ENCODE data around the gene DOCK4.

Gene DOCK4

DNA sequence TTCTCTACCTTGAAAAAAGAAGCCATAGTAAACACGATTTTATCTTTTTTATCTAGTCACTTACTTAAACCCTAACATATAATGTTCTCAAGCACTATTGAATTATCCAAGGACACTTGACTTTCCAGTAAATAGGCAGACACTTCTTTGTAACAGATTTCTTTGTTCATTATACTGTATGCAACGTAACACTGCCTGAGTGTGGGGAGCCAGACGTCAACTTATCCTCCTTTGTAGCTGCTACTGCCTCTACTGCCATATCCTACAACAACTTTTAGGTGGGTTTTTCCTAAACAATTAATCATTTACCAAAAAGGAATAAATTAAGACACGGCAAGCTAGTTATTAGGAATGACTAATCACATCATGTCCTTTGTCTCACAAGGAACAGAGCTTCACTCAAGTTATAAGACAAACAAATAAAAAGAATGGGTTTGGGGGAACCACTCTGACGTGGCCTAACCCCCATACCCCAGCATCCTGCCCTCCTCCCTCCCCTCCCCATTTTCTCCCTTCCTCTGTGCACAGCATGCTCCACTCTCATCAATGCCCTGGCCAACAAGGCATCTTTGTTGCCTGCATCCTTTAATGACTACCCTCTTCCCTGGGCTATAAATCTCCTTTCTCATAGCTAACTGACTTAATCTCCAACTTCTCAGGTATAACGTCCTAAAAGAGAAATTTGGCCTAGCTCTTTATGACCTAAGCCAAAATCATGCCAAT, 43.3 kb downstream of the DOCK4 start:
- H3K27ac Mint-ChIP-seq, result no peak overlapping the region
- no peaks in the 10 kb centered on the region for H3K9me3 Mint-ChIP-seq (ENCODE audit: low read depth)
- no peaks in the 10 kb centered on the region for H3K4me1 Mint-ChIP-seq (ENCODE audit: low read depth)
- no peaks in the 10 kb centered on the region for H3K27me3 Mint-ChIP-seq
- H3K4me3 Mint-ChIP-seq, result no peak overlapping the region
- H3K36me3 Mint-ChIP-seq, result no peaks in the 10 kb centered on the region

GRCh38 chr7:112162142-112162766, 43.9 kb downstream of the DOCK4 start:
- no peaks in the 10 kb centered on the region for H3K27me3 Mint-ChIP-seq
- H3K36me3 Mint-ChIP-seq, result no peaks in the 10 kb centered on the region
- no peak overlapping the region for H3K27ac Mint-ChIP-seq
- H3K9me3 Mint-ChIP-seq (ENCODE audit: low read depth), result no peaks in the 10 kb centered on the region
- no peak overlapping the region for H3K4me3 Mint-ChIP-seq
- no peaks in the 10 kb centered on the region for H3K4me1 Mint-ChIP-seq (ENCODE audit: low read depth)

DNA sequence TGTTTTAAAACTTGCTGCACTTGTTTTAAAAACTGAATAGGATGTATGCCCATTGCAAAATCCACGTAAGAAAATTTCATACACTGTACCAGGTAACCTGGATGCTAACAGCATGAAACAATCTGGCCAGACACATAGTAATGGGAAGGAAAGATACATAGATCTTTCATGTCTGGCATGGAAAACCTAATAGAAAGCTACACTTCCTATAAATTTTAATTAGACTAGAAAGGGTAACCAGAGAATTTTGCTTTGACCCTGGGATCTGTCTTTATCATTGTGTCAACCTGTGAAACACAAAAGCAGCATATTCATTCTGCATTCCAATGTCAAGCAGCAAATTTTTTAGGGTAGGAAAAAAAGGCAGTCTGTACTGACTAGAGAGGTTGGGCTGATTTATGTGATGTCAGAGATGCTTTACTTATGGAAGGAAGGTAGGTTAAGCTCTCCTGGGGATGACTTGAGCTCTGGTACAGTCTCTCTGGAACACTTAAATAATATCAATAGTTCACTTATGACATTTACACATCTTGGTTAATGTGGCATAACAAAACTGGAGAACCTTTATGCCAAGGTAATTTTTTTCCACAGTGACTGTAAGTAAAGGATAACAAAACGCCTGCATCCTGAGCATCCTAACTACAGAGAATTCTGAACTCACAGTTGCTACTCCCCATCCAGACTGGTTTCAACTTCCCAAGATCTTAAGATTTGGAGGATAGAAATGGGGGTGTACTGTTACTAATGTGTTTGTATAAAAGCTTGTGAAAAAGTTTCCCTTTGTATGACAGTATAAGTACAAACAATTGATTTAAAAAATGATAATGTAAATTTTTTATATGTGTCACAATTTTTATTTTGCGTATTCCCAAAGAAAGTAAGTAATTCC, 44.7 kb downstream of the DOCK4 start:
- no peaks in the 10 kb centered on the region for H3K9me3 Mint-ChIP-seq (ENCODE audit: low read depth)
- no peak overlapping the region for H3K4me3 Mint-ChIP-seq
- no peak overlapping the region for H3K27ac Mint-ChIP-seq
- H3K27me3 Mint-ChIP-seq, result no peaks in the 10 kb centered on the region
- no peaks in the 10 kb centered on the region for H3K4me1 Mint-ChIP-seq (ENCODE audit: low read depth)
- no peaks in the 10 kb centered on the region for H3K36me3 Mint-ChIP-seq

- no peaks in the 10 kb centered on the region for H3K9me3 Mint-ChIP-seq (ENCODE audit: low read depth)
- no peak overlapping the region for H3K4me3 Mint-ChIP-seq
- no peak overlapping the region for H3K27ac Mint-ChIP-seq
- peaks cover 3% of the 10 kb centered on the region for H3K27me3 Mint-ChIP-seq
- no peaks in the 10 kb centered on the region for H3K36me3 Mint-ChIP-seq
- no peaks in the 10 kb centered on the region for H3K4me1 Mint-ChIP-seq (ENCODE audit: low read depth)
Observed at GRCh38 chr7:112160771-112161150, 45.4 kb downstream of the DOCK4 start.

DNA sequence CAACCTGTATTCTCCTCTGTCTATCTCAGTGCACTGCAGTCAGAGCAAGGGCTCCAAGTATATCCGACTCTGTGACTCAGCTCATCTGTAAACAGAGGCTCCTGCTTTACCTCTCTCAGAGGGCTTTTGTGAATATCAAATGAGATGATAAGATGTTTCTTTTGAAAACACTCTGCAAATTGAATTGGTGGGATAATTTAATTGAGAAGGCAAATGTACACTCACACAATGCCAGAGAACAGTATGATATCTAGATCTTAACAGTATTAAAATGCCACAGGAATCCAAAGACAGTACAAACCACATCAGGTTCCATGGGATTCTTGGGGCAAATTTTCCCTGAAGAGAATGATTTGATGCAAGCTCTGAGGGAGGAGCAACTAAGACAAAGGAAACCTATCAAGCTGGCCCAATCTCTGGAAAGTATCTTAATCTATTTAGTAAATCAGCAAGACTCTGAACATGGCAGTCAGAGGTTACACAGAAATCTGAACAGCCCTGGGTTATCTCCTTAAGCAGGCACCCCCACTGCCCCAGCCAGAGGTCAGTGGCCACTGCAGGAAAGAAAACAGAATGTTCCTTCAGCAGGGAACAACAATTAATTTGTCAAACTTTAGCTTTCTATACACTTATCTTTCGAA, 45.9 kb downstream of the DOCK4 start:
- Mint-ChIP-seq H3K27me3 (peaks cover 3% of the 10 kb centered on the region), H3K4me3 (no peak overlapping the region), H3K27ac (no peak overlapping the region), H3K9me3 (ENCODE audit: low read depth) (no peaks in the 10 kb centered on the region), H3K4me1 (ENCODE audit: low read depth) (no peaks in the 10 kb centered on the region), H3K36me3 (no peaks in the 10 kb centered on the region)

DNA sequence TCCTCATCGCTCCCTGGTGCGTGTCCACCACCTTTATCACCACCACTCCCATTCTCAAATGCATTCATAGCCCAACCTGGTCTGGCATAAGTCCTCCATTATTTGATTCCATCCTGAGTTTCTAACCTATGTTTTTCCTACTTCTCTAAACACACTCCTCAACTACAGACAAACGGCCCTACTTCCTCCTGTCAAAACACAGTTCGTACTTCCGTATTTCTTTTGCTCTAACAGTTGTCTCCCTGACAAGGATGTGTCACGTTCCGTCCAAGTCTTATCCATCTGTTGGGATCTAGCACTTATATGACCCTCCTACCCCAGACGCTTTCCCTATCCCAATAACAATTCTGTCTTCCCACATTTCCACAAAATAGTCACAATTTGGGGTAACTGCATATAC, 46.8 kb downstream of the DOCK4 start:
- Mint-ChIP-seq H3K27ac (no peak overlapping the region), H3K4me1 (ENCODE audit: low read depth) (no peaks in the 10 kb centered on the region), H3K27me3 (peaks cover 3% of the 10 kb centered on the region), H3K9me3 (ENCODE audit: low read depth) (no peaks in the 10 kb centered on the region), H3K4me3 (no peak overlapping the region), H3K36me3 (no peaks in the 10 kb centered on the region)

GRCh38 chr7:112157072-112157471, 49.1 kb downstream of the DOCK4 start:
- Mint-ChIP-seq H3K4me3 (no peak overlapping the region), H3K27me3 (peaks cover 3% of the 10 kb centered on the region), H3K36me3 (no peaks in the 10 kb centered on the region), H3K27ac (no peak overlapping the region), H3K4me1 (ENCODE audit: low read depth) (no peaks in the 10 kb centered on the region), H3K9me3 (ENCODE audit: low read depth) (no peaks in the 10 kb centered on the region)

- H3K27ac Mint-ChIP-seq, result no peak overlapping the region
- H3K9me3 Mint-ChIP-seq (ENCODE audit: low read depth), result no peaks in the 10 kb centered on the region
- H3K4me1 Mint-ChIP-seq (ENCODE audit: low read depth), result no peaks in the 10 kb centered on the region
- H3K27me3 Mint-ChIP-seq, result peaks cover 3% of the 10 kb centered on the region
- no peaks in the 10 kb centered on the region for H3K36me3 Mint-ChIP-seq
- H3K4me3 Mint-ChIP-seq, result no peak overlapping the region
Observed at GRCh38 chr7:112156412-112156811, 49.8 kb downstream of the DOCK4 start.

DNA sequence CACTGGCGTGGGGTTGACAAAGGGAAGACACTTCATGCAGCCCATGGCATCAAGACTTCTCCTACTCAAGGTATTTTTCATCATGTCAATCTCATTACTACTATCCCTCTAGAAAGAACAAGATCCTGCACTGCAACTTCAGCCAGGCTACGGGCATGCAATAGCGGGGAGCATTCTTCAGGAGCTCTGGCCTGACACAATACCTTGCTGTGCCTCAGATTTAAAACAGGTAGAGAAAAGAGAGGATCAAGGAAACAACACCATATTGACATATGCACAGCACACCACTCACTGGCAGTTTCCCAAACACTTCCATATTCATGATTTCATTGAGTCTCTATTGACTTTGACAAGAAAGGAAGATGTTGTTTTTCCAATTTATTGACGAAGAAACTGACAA, 51.5 kb downstream of the DOCK4 start:
- Mint-ChIP-seq H3K36me3 (no peaks in the 10 kb centered on the region), H3K4me1 (ENCODE audit: low read depth) (no peaks in the 10 kb centered on the region), H3K4me3 (no peak overlapping the region), H3K9me3 (ENCODE audit: low read depth) (no peaks in the 10 kb centered on the region), H3K27ac (no peak overlapping the region), H3K27me3 (peaks cover 8% of the 10 kb centered on the region)

- no peaks in the 10 kb centered on the region for H3K36me3 Mint-ChIP-seq
Observed at GRCh38 chr7:112152186-112152585, 54.0 kb downstream of the DOCK4 start.

DNA sequence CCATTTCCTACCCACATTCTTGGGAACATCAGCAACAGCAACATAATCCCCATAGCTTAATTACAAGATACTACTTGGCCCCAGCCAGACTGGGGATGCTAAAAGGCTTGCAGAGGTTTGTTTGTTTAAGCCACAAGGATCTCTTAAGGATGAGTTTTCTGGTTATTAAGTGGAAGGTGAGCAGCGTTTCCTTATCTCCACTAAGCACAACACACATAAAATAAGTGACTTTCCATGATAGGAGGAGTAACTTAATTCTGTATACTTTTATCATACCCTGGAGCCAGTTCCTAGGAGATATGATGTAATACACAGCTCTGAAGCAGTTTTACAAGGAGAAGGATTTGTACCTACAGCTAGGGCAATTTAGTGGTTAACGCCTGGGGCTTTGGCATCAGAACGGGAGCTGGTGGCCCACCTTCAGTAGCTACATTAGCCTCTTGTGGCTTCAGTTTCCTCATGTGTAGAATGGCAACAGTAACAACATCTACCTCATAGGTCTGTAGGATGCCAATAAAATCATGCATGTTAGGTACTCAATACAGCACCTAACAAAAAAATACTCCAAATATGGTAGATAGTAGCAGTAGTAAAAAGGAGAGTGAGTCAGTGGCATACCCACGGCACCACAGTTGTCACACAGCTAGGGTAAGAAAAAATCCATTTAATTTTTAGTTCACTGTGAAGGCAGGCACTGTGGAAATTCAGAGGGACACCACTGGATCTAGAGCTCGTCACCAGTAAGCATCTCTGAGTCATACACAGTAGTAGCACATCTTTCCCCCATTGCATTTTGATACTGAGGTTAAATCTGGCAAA, 55.2 kb downstream of the DOCK4 start:
- H3K27me3 Mint-ChIP-seq, result peaks cover 11% of the 10 kb centered on the region
- no peaks in the 10 kb centered on the region for H3K9me3 Mint-ChIP-seq (ENCODE audit: low read depth)
- no peaks in the 10 kb centered on the region for H3K4me1 Mint-ChIP-seq (ENCODE audit: low read depth)
- no peak overlapping the region for H3K4me3 Mint-ChIP-seq
- H3K27ac Mint-ChIP-seq, result no peak overlapping the region
- H3K36me3 Mint-ChIP-seq, result no peaks in the 10 kb centered on the region

More at GRCh38 chr7:112152186-112152585, 54.0 kb downstream of the DOCK4 start:
- H3K4me1 Mint-ChIP-seq (ENCODE audit: low read depth), result no peaks in the 10 kb centered on the region
- no peak overlapping the region for H3K4me3 Mint-ChIP-seq
- H3K9me3 Mint-ChIP-seq (ENCODE audit: low read depth), result no peaks in the 10 kb centered on the region
- H3K27me3 Mint-ChIP-seq, result peaks cover 13% of the 10 kb centered on the region
- H3K27ac Mint-ChIP-seq, result no peak overlapping the region

GRCh38 chr7:112149734-112150133, 56.5 kb downstream of the DOCK4 start:
- Mint-ChIP-seq H3K9me3 (ENCODE audit: low read depth) (no peaks in the 10 kb centered on the region), H3K27ac (no peak overlapping the region), H3K4me3 (no peak overlapping the region), H3K36me3 (no peaks in the 10 kb centered on the region), H3K27me3 (peaks cover 10% of the 10 kb centered on the region), H3K4me1 (ENCODE audit: low read depth) (no peaks in the 10 kb centered on the region)

DNA sequence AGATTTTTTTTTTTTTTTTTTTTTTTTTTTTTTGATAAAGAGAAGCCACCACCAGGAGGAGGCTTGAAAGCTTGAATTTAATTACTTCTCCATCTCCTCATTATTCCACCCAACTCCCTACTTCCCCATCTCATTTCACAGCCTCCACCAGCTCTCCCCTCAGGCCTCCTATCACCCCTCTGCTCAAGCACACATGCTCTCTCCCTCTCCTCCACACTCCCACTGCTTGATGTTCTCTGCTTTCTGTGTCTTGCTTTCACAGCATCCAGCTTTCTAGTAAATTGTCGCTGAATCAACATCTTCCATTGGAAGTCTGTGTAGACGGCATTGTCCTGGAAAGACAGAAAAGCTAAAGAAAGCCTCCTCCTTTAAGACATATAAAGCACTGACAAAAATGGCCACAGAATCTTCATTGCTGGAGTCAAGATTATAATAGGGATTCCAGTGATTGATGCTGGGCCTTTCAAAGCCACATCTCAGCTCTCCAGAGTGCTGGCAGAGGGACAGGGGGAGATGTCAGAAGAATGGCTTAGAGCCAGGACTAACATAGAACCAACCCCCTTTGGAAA, 58.3 kb downstream of the DOCK4 start:
- H3K4me1 Mint-ChIP-seq (ENCODE audit: low read depth), result no peaks in the 10 kb centered on the region
- no peak overlapping the region for H3K4me3 Mint-ChIP-seq
- H3K36me3 Mint-ChIP-seq, result no peaks in the 10 kb centered on the region
- H3K27ac Mint-ChIP-seq, result no peak overlapping the region
- H3K27me3 Mint-ChIP-seq, result peaks cover 10% of the 10 kb centered on the region
- no peaks in the 10 kb centered on the region for H3K9me3 Mint-ChIP-seq (ENCODE audit: low read depth)

DNA sequence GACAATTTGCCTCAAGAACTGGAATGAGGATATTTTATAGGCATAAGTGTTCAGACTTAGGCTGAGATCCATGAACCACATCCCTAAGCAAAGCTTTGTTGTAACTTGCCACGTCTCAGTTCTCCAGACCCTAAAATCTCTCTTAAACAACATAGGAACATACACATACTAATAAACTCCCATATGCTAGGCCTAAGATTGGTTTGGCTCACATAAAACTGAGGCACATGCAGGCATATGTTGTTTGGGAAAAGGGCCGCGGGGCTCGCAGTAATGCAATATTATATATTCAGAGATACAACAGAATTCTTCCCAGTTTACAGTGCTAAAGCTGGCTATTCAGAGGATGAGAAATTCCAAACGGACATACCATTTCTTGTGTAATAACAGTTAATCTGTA, 61.0 kb downstream of the DOCK4 start:
- no peak overlapping the region for H3K27ac Mint-ChIP-seq
- peaks cover 7% of the 10 kb centered on the region for H3K27me3 Mint-ChIP-seq
- no peaks in the 10 kb centered on the region for H3K36me3 Mint-ChIP-seq
- H3K9me3 Mint-ChIP-seq (ENCODE audit: low read depth), result no peaks in the 10 kb centered on the region
- no peaks in the 10 kb centered on the region for H3K4me1 Mint-ChIP-seq (ENCODE audit: low read depth)
- H3K4me3 Mint-ChIP-seq, result no peak overlapping the region
